ENCODE data around the gene DLX2.
"Not testable (repeated sequence)": the region's sequence is repeated elsewhere in the genome, so short reads cannot be mapped to it uniquely, and the experiment has no call there.

DLX2 gene

GRCh38 chr2:172072303-172072702 lies 30.4 kb downstream of the DLX2 start:
- H3K27ac ChIP-seq, result no peak overlapping the region
- CTCF ChIA-PET, result interaction anchor here (0.6 kb wide), 1 partner anchor 397 kb away, joined by 3 read pairs; no protein-coding TSS in a partner anchor
- no peak for DNase-seq (ENCODE audit: low spot score)
- no peak for TF ChIP-seq CTCF (conservative IDR thresholded peaks at IDR 0.05; ENCODE audit: low read depth)
- POLR2A ChIA-PET (ENCODE audit: low non-redundant PET), result no interaction called here

GRCh38 chr2:172070936-172071335 lies 31.8 kb downstream of the DLX2 start:
- no peak overlapping the region for H3K27ac ChIP-seq
- POLR2A ChIA-PET (ENCODE audit: low non-redundant PET), result no interaction called here
- CTCF ChIA-PET, result interaction anchor here (0.6 kb wide), 1 partner anchor 160 kb away, joined by 3 read pairs; no protein-coding TSS in a partner anchor
- no peak for DNase-seq (ENCODE audit: low spot score)
- TF ChIP-seq CTCF (conservative IDR thresholded peaks at IDR 0.05; ENCODE audit: low read depth), result no peak

- DNase-seq (ENCODE audit: low spot score); H3K27ac ChIP-seq; CTCF ChIA-PET: not testable (repeated sequence)
- POLR2A ChIA-PET (ENCODE audit: low non-redundant PET), result interaction anchor here (0.6 kb wide), 1 partner anchor 17 kb away, joined by 3 read pairs; the partner anchor contains the start of gene DLX1
Observed at GRCh38 chr2:172067905-172068304, 34.8 kb downstream of the DLX2 start.

GRCh38 chr2:172066394-172066886 lies 36.3 kb downstream of the DLX2 start:
- DNase-seq (ENCODE audit: low spot score), result no peak
- ChIA-PET POLR2A (ENCODE audit: low non-redundant PET) (no interaction called here), CTCF (no interaction called here)
- no peak for TF ChIP-seq CTCF (conservative IDR thresholded peaks at IDR 0.05; ENCODE audit: low read depth)
- no peak overlapping the region for H3K27ac ChIP-seq

- H3K27ac ChIP-seq, result no peak overlapping the region
- ChIA-PET CTCF (no interaction called here), POLR2A (ENCODE audit: low non-redundant PET) (no interaction called here)
- peak; percentile 26 for DNase-seq (ENCODE audit: low spot score)
- no peak for TF ChIP-seq CTCF (conservative IDR thresholded peaks at IDR 0.05; ENCODE audit: low read depth)
Observed at GRCh38 chr2:172065111-172065510, 37.6 kb downstream of the DLX2 start.

GRCh38 chr2:172063446-172063845 lies 39.3 kb downstream of the DLX2 start:
- ChIA-PET POLR2A (ENCODE audit: low non-redundant PET) (no interaction called here), CTCF (interaction anchor here (0.5 kb wide), 1 partner anchor 130 kb away, joined by 3 read pairs; no protein-coding TSS in a partner anchor)
- no peak overlapping the region for H3K27ac ChIP-seq
- DNase-seq (ENCODE audit: low spot score), result no peak
- no peak for TF ChIP-seq CTCF (conservative IDR thresholded peaks at IDR 0.05; ENCODE audit: low read depth)

GRCh38 chr2:172062402-172063004 lies 40.2 kb downstream of the DLX2 start:
- TF ChIP-seq CTCF (conservative IDR thresholded peaks at IDR 0.05; ENCODE audit: low read depth), result no peak
- DNase-seq (ENCODE audit: low spot score), result no peak
- ChIA-PET CTCF (no interaction called here), POLR2A (ENCODE audit: low non-redundant PET) (no interaction called here)
- no peak overlapping the region for H3K27ac ChIP-seq

GRCh38 chr2:172060118-172060517 lies 42.6 kb downstream of the DLX2 start:
- CTCF ChIA-PET, result interaction anchor here (0.8 kb wide), 1 partner anchor 67 kb away, joined by 3 read pairs; no protein-coding TSS in a partner anchor
- H3K27ac ChIP-seq; DNase-seq (ENCODE audit: low spot score); POLR2A ChIA-PET (ENCODE audit: low non-redundant PET): not testable (repeated sequence)

Data from RWPE1 (cell line).